HEK293 (cell line): ENCODE results near the gene RETREG2.
A peak's percentile ranks its signal among the peaks of the same experiment; 100 is the strongest.

Source experiments
- CTCF ChIA-PET: fragments of 350-600 bp; formaldehyde crosslinking; extraction: SDS; loops from one replicate; lab custom pipeline; 2021; ENCODE audit warnings: antibody characterized with exemption; lab: Yijun Ruan, JAX
- POLR2A ChIA-PET: fragments of 300-600 bp; formaldehyde crosslinking; extraction: SDS; loops from one replicate; lab custom pipeline; 2020; ENCODE audit warnings: antibody characterized with exemption, inconsistent platforms; lab: Yijun Ruan, JAX
- H3K27ac ChIP-seq: fragments of 200-500 bp; sonication (Bioruptor generic); 2 replicates; pipeline ENCODE4 v1.5.1; 2014; ENCODE audit warnings: low read depth, low read length, control low read depth, inconsistent platforms; ENCODE audit errors: extremely low read depth
- H3K36me3 ChIP-seq, 2 experiments: fragments of 200-500 bp in 1 of 2; sonication (Bioruptor generic) in 1 of 2; 1 replicate in 1 of 2; 2 replicates in 1 of 2; pipeline ENCODE4 v1.5.1; 2014 to 2017; ENCODE audit warnings: inconsistent platforms in 2 of 2, low read length in 2 of 2; ENCODE audit not compliant: control insufficient read depth in 2 of 2, insufficient read depth in 1 of 2
- H3K4me1 ChIP-seq: fragments of 200-500 bp; sonication (Bioruptor generic); 2 replicates; pipeline ENCODE4 v1.5.1; 2014; ENCODE audit warnings: mild to moderate bottlenecking, low read length, inconsistent platforms; ENCODE audit not compliant: control insufficient read depth, insufficient read depth
- H3K4me3 ChIP-seq: 2 replicates; pipeline ENCODE4 v1.5.1; 2011; ENCODE audit warnings: low read depth, mild to moderate bottlenecking, control low read depth, low read length, moderate library complexity
- H3K9me3 ChIP-seq: fragments of 200-500 bp; sonication (Bioruptor generic); 2 replicates; pipeline ENCODE4 v1.5.1; 2014; ENCODE audit warnings: low read depth, low read length, inconsistent platforms; ENCODE audit not compliant: control insufficient read depth, insufficient read depth
- CTCF ChIP-seq: fragments of 450-650 bp; formaldehyde crosslinking; IDR thresholded peaks from 2 replicates; pipeline ENCODE4 v1.5.1; 2016; ENCODE audit warnings: missing biosample characterization, missing genetic modification characterization
- GLI4 ChIP-seq: fragments of 450-650 bp; formaldehyde crosslinking; IDR thresholded peaks from 2 replicates; pipeline ENCODE4 v1.5.1; 2016; ENCODE audit warnings: missing biosample characterization, missing genetic modification characterization
- KLF7 ChIP-seq: fragments of 450-650 bp; formaldehyde crosslinking; IDR thresholded peaks from 2 replicates; pipeline ENCODE4 v1.5.1; 2016; ENCODE audit warnings: missing biosample characterization, missing genetic modification characterization, borderline replicate concordance
- ZBTB48 ChIP-seq: fragments of 450-650 bp; formaldehyde crosslinking; IDR thresholded peaks from 2 replicates; pipeline ENCODE4 v1.5.1; 2016; ENCODE audit warnings: missing biosample characterization, missing genetic modification characterization
- ZIC2 ChIP-seq: fragments of 450-650 bp; formaldehyde crosslinking; IDR thresholded peaks from 2 replicates; pipeline ENCODE4 v1.5.1; 2016; ENCODE audit warnings: missing biosample characterization, missing genetic modification characterization
- ZNF10 ChIP-seq: fragments of 450-650 bp; formaldehyde crosslinking; IDR thresholded peaks from 2 replicates; pipeline ENCODE4 v1.5.1; 2017; ENCODE audit warnings: missing biosample characterization, missing genetic modification characterization
- ZNF121 ChIP-seq: fragments of 450-650 bp; formaldehyde crosslinking; IDR thresholded peaks from 2 replicates; pipeline ENCODE4 v1.5.1; 2016; ENCODE audit warnings: missing biosample characterization, missing genetic modification characterization
- ZNF23 ChIP-seq: fragments of 450-650 bp; formaldehyde crosslinking; IDR thresholded peaks from 2 replicates; pipeline ENCODE4 v1.5.1; 2016; ENCODE audit warnings: missing biosample characterization, missing genetic modification characterization, borderline replicate concordance
- ZNF335 ChIP-seq: fragments of 450-650 bp; formaldehyde crosslinking; conservative IDR thresholded peaks from 2 replicates; pipeline ENCODE4 v1.5.1; 2016; ENCODE audit warnings: missing biosample characterization, missing genetic modification characterization
- ZNF366 ChIP-seq: fragments of 450-650 bp; formaldehyde crosslinking; conservative IDR thresholded peaks from 2 replicates; pipeline ENCODE4 v1.5.1; 2016; ENCODE audit warnings: missing biosample characterization, missing genetic modification characterization
- ZNF37A ChIP-seq: fragments of 450-650 bp; IDR thresholded peaks from 2 replicates; pipeline ENCODE4 v1.5.1; 2018; ENCODE audit warnings: missing biosample characterization, missing genetic modification characterization
- ZNF423 ChIP-seq: fragments of 450-650 bp; formaldehyde crosslinking; IDR thresholded peaks from 2 replicates; pipeline ENCODE4 v1.5.1; 2016; ENCODE audit warnings: missing biosample characterization, missing genetic modification characterization
- ZNF549 ChIP-seq: fragments of 450-650 bp; IDR thresholded peaks from 2 replicates; pipeline ENCODE4 v1.5.1; 2018; ENCODE audit warnings: missing biosample characterization, missing genetic modification characterization, mild to moderate bottlenecking, inconsistent platforms, moderate library complexity
- ZNF654 ChIP-seq: fragments of 450-650 bp; formaldehyde crosslinking; IDR thresholded peaks from 2 replicates; pipeline ENCODE4 v1.5.1; 2016; ENCODE audit warnings: low read depth, missing biosample characterization, missing genetic modification characterization
- ZNF660 ChIP-seq: fragments of 450-650 bp; IDR thresholded peaks from 2 replicates; pipeline ENCODE4 v1.5.1; 2018; ENCODE audit warnings: missing biosample characterization, mild to moderate bottlenecking, missing genetic modification characterization
- ZNF692 ChIP-seq: fragments of 450-650 bp; formaldehyde crosslinking; IDR thresholded peaks from 2 replicates; pipeline ENCODE4 v1.5.1; 2016; ENCODE audit warnings: missing biosample characterization, missing genetic modification characterization
- ZNF843 ChIP-seq: fragments of 450-650 bp; formaldehyde crosslinking; IDR thresholded peaks from 2 replicates; pipeline ENCODE4 v1.5.1; 2016; ENCODE audit warnings: missing biosample characterization, missing genetic modification characterization
- ZSCAN5A ChIP-seq: fragments of 450-650 bp; formaldehyde crosslinking; IDR thresholded peaks from 2 replicates; pipeline ENCODE4 v1.5.1; 2016; ENCODE audit warnings: missing biosample characterization, missing genetic modification characterization

Gene RETREG2

GRCh38 chr2:219169930-219170654, 8.0 kb upstream of the RETREG2 start, which contains the start of gene SLC23A3:
Gene SLC23A3 (minus strand): TSS chr2:219170029. CDS start chr2:219169984, 45 bp downstream.
- POLR2A ChIA-PET = interaction anchor here (0.5 to 1.0 kb wide), 2 partner anchors 41 to 59 kb away, joined by 3 to 5 read pairs; partner anchors contain the start of genes ANKZF1 and ATG9A
- TF ChIP-seq ZNF10 (tag by site-specific recombination) (no peak), ZBTB48 (no peak), ZSCAN5A (tag by site-specific recombination) (no peak), ZNF37A (tag by site-specific recombination) (no peak), ZNF366 (tag by site-specific recombination) (no peak), ZNF692 (tag by site-specific recombination) (no peak), ZNF549 (tag by site-specific recombination) (no peak), GLI4 (tag by site-specific recombination) (no peak), ZNF843 (no peak), ZIC2 (tag by site-specific recombination) (no peak), ZNF121 (tag by site-specific recombination) (no peak), KLF7 (tag by site-specific recombination) (no peak), ZNF423 (no peak), ZNF23 (tag by site-specific recombination) (no peak)
- TF ChIP-seq, all 188 proteins: peak for 0
- CTCF ChIA-PET = interaction anchor here (0.7 to 8.4 kb wide), 13 partner anchors 12 to 363 kb away, joined by 3 to 101 read pairs (median 5); partner anchors contain the start of gene NHEJ1
- H3K4me3 ChIP-seq = no peak within 1 kb of the TSS
- no peaks in the 10 kb centered on the region for H3K4me1 ChIP-seq
- H3K36me3 ChIP-seq = peaks cover 1 to 36% of the 10 kb centered on the region in 2 experiments; a peak in 2 of 3 replicates
- no peaks in the 10 kb centered on the region for H3K9me3 ChIP-seq
- H3K27ac ChIP-seq = no peak within 1 kb of the TSS

- ChIA-PET POLR2A (interaction anchor here (0.9 to 1.1 kb wide), 2 partner anchors 35 to 58 kb away, joined by 3 to 4 read pairs; partner anchors contain the start of genes ANKZF1, ATG9A and ZFAND2B), CTCF (interaction anchor here (0.6 to 8.4 kb wide), 27 partner anchors 9 to 1201 kb away, joined by 3 to 101 read pairs (median 4); partner anchors contain the start of genes ABCB6, ANKZF1 and NHEJ1)
- Histone ChIP-seq H3K9me3 (no peaks in the 10 kb centered on the region), H3K36me3 (peaks cover 4 to 36% of the 10 kb centered on the region in 2 experiments; a peak in 2 of 3 replicates), H3K4me3 (no peak overlapping the region), H3K4me1 (0 out of 2 replicates have a peak, but pooled peaks cover 4% of the 10 kb centered on the region), H3K27ac (no peak overlapping the region)
- TF ChIP-seq ZNF660 = peak; percentile 84
- TF ChIP-seq CTCF (tag by site-specific recombination) = peak; percentile 28; the same call in 1 of the 2 replicates
- no peak for TF ChIP-seq ZNF335 (tag by site-specific recombination)
- peak; percentile 35; the same call in 1 of the 2 replicates for TF ChIP-seq ZNF654 (tag by site-specific recombination)
These were observed 6.8 kb upstream of the RETREG2 start for GRCh38 chr2:219171231-219171651.
